Breast epithelium (tissue), 3 donors: Measurements from ENCODE around the gene HIVEP3.

Experiments used
- CTCF ChIP-seq, 3 donors: fragments of 450-650 bp; IDR thresholded peaks; one replicate each; pipeline ENCODE4 v1.5.1; 2016 to 2017; ENCODE audit warnings: antibody characterized with exemption in 3 of 3, mild to moderate bottlenecking in 3 of 3, moderate library complexity in 3 of 3
- POLR2A ChIP-seq: fragments of 450-650 bp; IDR thresholded peaks from one replicate; pipeline ENCODE4 v1.6.1; 2016; ENCODE audit warnings: antibody characterized with exemption, mild to moderate bottlenecking, moderate library complexity
- POLR2AphosphoS5 ChIP-seq, 3 donors: sonication (generic); formaldehyde crosslinking; IDR thresholded peaks; one replicate each; pipeline ENCODE4 v1.6.1; 2017; ENCODE audit warnings: antibody characterized with exemption in 3 of 3

GRCh38 chr1:41536361-41536802 lies 382.3 kb downstream of the HIVEP3 start:
- no peak for TF ChIP-seq CTCF (IDR thresholded peaks at IDR 0.05)
- no peak for TF ChIP-seq POLR2A
- no peak for TF ChIP-seq POLR2AphosphoS5 (IDR thresholded peaks at IDR 0.05)
